Caco-2 (cell line): Measurements from ENCODE around the gene SCAF4. TPM values are rescaled to one million over a fixed set of nuclear protein-coding genes. Genes with fewer than 3 reads are reported as not detected.

Experiments used
- BruUV-seq: library from RNA; stranded (reverse); fragments of 400-500 nt; replicated peaks from 2 replicates; lab custom pipeline; 2021; lab: Mats Ljungman, UMichigan
- CTCF ChIA-PET: fragments of 300-600 bp; sonication (Branson Sonifier 250); formaldehyde crosslinking; loops from one replicate; lab custom pipeline; 2022; ENCODE audit warnings: antibody characterized with exemption; lab: Charles Lee
- POLR2A ChIA-PET: fragments of 300-600 bp; sonication (Branson Sonifier 250); formaldehyde crosslinking; loops from one replicate; lab custom pipeline; 2022; ENCODE audit warnings: antibody characterized with exemption; lab: Charles Lee
- DNase-seq, 2 experiments: peaks; one replicate each; pipeline versions ENCODE4 v3.0.0 to v3.0.0-alpha.2; 2020 to 2022
- H3K27me3 ChIP-seq: replicated peaks from 2 replicates; pipeline ENCODE4 v1.6.0; 2011; ENCODE audit warnings: low read length; ENCODE audit not compliant: control insufficient read depth, insufficient read depth
- H3K36me3 ChIP-seq: 2 replicates; pipeline ENCODE4 v1.5.1; 2011; ENCODE audit warnings: low read length; ENCODE audit not compliant: control insufficient read depth, insufficient read depth
- H3K4me1 ChIP-seq: fragments of 250-450 bp; sonication (Bioruptor Pico); 2 replicates; pipeline ENCODE4 v1.5.1; 2020; ENCODE audit warnings: mild to moderate bottlenecking
- H3K4me3 ChIP-seq: 2 replicates; pipeline ENCODE4 v1.5.1; 2011; ENCODE audit warnings: low read depth, mild to moderate bottlenecking, control low read depth, low read length
- H3K9me3 ChIP-seq: fragments of 250-450 bp; sonication (Bioruptor Pico); 2 replicates; pipeline ENCODE4 v1.5.1; 2020; ENCODE audit warnings: mild to moderate bottlenecking, moderate library complexity
- H3K27ac Mint-ChIP-seq: one replicate; pipeline ENCODE4 v1.8.0; 2022; ENCODE audit warnings: mixed read lengths; ENCODE audit not compliant: unreplicated experiment
- H3K27me3 Mint-ChIP-seq: one replicate; pipeline ENCODE4 v1.8.0; 2022; ENCODE audit warnings: mixed read lengths; ENCODE audit not compliant: insufficient read depth, unreplicated experiment
- H3K36me3 Mint-ChIP-seq: one replicate; pipeline ENCODE4 v1.8.0; 2022; ENCODE audit warnings: mild to moderate bottlenecking, mixed read lengths; ENCODE audit not compliant: insufficient read depth, unreplicated experiment
- H3K4me1 Mint-ChIP-seq: one replicate; pipeline ENCODE4 v1.8.0; 2022; ENCODE audit warnings: low read depth, mixed read lengths; ENCODE audit not compliant: unreplicated experiment
- H3K4me3 Mint-ChIP-seq: one replicate; pipeline ENCODE4 v1.8.0; 2022; ENCODE audit warnings: mild to moderate bottlenecking, moderate library complexity, mixed read lengths; ENCODE audit not compliant: unreplicated experiment
- H3K9me3 Mint-ChIP-seq: one replicate; pipeline ENCODE4 v1.8.0; 2022; ENCODE audit warnings: mixed read lengths; ENCODE audit not compliant: unreplicated experiment
- CTCF ChIP-seq, 2 experiments: fragments of 200-600 bp in 1 of 2; IDR thresholded peaks; 1 replicate in 1 of 2; 2 replicates in 1 of 2; pipeline versions ENCODE4 v1.5.1 to v1.8.0; 2011 to 2022; ENCODE audit warnings: antibody characterized with exemption in 1 of 2, control low read depth in 1 of 2, inconsistent platforms in 1 of 2, low read depth in 1 of 2, low read length in 1 of 2, mild to moderate bottlenecking in 1 of 2, moderate library complexity in 1 of 2; ENCODE audit not compliant: insufficient read depth in 1 of 2, severe bottlenecking in 1 of 2, unreplicated experiment in 1 of 2
- intact Hi-C: fragments of 100-400 bp; cut with micrococcal nuclease; formaldehyde crosslinking; loops from one replicate; pipeline ENCODE4 v1.10.0; 2022; ENCODE audit not compliant: unreplicated experiment
- total RNA-seq: library from RNA; stranded (reverse); gene quantifications from 2 replicates; pipeline ENCODE4 v1.2.3, GENCODE V29; 2022

Gene SCAF4
- total RNA-seq, 1 experiment from 2014 or later, result 50.2 TPM

DNA sequence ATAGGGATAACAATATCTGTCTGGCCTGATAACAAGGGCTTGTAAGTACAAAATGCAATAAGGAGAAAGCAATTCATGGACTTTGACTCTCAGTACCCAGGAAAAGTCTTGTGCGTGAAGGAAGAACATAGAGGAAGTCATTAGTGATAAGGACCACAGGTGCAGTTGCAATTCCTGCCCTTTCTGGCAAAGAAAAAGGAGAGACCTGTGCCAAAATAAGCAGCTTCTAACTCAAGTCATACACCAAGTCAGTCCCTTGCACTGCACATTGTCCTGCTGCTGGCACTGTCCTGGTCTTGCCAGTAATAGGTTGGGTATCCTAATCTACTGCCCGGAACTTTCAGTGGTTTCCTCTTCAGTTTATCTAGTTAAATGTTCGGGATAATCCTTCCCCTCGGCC is 87.3 kb downstream of the SCAF4 start:
- no TSS peak for BruUV-seq
- Mint-ChIP-seq H3K27ac (no peak overlapping the region), H3K4me1 (peaks cover 8% of the 10 kb centered on the region), H3K9me3 (peaks cover 9% of the 10 kb centered on the region), H3K4me3 (no peak overlapping the region), H3K36me3 (no peaks in the 10 kb centered on the region), H3K27me3 (peaks cover 2% of the 10 kb centered on the region)
- CTCF ChIA-PET, result no interaction called here
- Histone ChIP-seq H3K27me3 (no peaks in the 10 kb centered on the region), H3K4me3 (no peak overlapping the region), H3K36me3 (no peaks in the 10 kb centered on the region), H3K9me3 (no peaks in the 10 kb centered on the region), H3K4me1 (no peaks in the 10 kb centered on the region)
- no peak for TF ChIP-seq CTCF (IDR thresholded peaks at IDR 0.05; ENCODE audit: insufficient read depth in 1 of 2, low read depth in 1 of 2, low read length in 1 of 2, severe bottlenecking in 1 of 2, unreplicated experiment in 1 of 2)
- intact Hi-C loops, result no loop called here
- DNase-seq, result no peak
- POLR2A ChIA-PET, result no interaction called here

- peaks cover 8% of the 10 kb centered on the region for H3K4me1 Mint-ChIP-seq
- Histone ChIP-seq H3K9me3 (no peaks in the 10 kb centered on the region), H3K4me3 (no peak overlapping the region), H3K36me3 (no peaks in the 10 kb centered on the region), H3K27me3 (no peaks in the 10 kb centered on the region), H3K4me1 (no peaks in the 10 kb centered on the region)
- no TSS peak for BruUV-seq
- peaks cover 3% of the 10 kb centered on the region for H3K27me3 Mint-ChIP-seq
- H3K27ac Mint-ChIP-seq, result no peak overlapping the region
- POLR2A ChIA-PET, result interaction anchor here (0.6 kb wide), 1 partner anchor 150 kb away, joined by 3 read pairs; no protein-coding TSS in a partner anchor
- peaks cover 7% of the 10 kb centered on the region for H3K9me3 Mint-ChIP-seq
- no peak overlapping the region for H3K4me3 Mint-ChIP-seq
- intact Hi-C loops, result no loop called here
- TF ChIP-seq CTCF (IDR thresholded peaks at IDR 0.05; ENCODE audit: insufficient read depth in 1 of 2, low read depth in 1 of 2, low read length in 1 of 2, severe bottlenecking in 1 of 2, unreplicated experiment in 1 of 2), result no peak
- CTCF ChIA-PET, result no interaction called here
- DNase-seq, result no peak
- H3K36me3 Mint-ChIP-seq, result no peaks in the 10 kb centered on the region
Observed at GRCh38 chr21:31641416-31641922, 90.4 kb downstream of the SCAF4 start.

DNA sequence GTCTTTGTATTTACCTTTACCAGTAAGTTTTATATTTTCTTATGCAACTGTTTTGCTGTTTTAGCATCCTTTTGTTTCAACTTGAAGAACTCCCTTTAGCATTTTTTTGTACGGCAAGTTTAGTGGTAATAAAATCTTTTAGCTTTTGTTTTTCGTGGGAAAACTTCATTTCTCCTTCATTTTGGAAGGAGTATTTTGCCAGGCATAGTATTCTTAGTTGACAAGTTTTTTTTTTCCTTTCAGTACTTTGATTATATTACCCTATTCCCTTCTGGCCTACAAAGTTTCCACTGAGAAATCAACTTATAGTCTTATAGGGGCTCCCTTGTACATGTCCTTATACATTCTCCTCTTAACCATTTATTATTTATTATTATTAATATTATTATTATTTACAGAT is 95.0 kb downstream of the SCAF4 start:
- intact Hi-C loops, result no loop called here

More for the DNA sequence above, 95.0 kb downstream of the SCAF4 start:
- POLR2A ChIA-PET, result interaction anchor here (0.5 kb wide), 1 partner anchor 10 kb away, joined by 3 read pairs; no protein-coding TSS in a partner anchor
- no peak for TF ChIP-seq CTCF (IDR thresholded peaks at IDR 0.05; ENCODE audit: insufficient read depth in 1 of 2, low read depth in 1 of 2, low read length in 1 of 2, severe bottlenecking in 1 of 2, unreplicated experiment in 1 of 2)
- no peak overlapping the region for H3K27ac Mint-ChIP-seq
- peaks cover 5% of the 10 kb centered on the region for H3K27me3 Mint-ChIP-seq
- H3K4me3 ChIP-seq, result no peak overlapping the region
- no peaks in the 10 kb centered on the region for H3K36me3 ChIP-seq
- no peaks in the 10 kb centered on the region for H3K4me1 Mint-ChIP-seq
- no TSS peak for BruUV-seq
- no peaks in the 10 kb centered on the region for H3K9me3 Mint-ChIP-seq
- no peak for DNase-seq
- no peaks in the 10 kb centered on the region for H3K4me1 ChIP-seq
- H3K9me3 ChIP-seq, result no peaks in the 10 kb centered on the region
- no peak overlapping the region for H3K4me3 Mint-ChIP-seq
- CTCF ChIA-PET, result no interaction called here
- H3K36me3 Mint-ChIP-seq, result no peaks in the 10 kb centered on the region
- no peaks in the 10 kb centered on the region for H3K27me3 ChIP-seq
